Stimulated activated naive CD8-positive, alpha-beta T cell treated with anti-CD3 and anti-CD28 coated beads, Interleukin-15, amount 100 ng/mL, for 72 hours (primary cell): ENCODE data around the gene ANXA8.

Experiments
- ATAC-seq: fragments of 150-1000 bp; cut with Tn5 transposase; 2 replicates; pipeline ENCODE4 v1.10.0; 2021; ENCODE audit warnings: mild to moderate bottlenecking, moderate library complexity
- DNase-seq, 2 donors: peaks; one replicate each; pipeline ENCODE4 v3.0.0; 2021 to 2022
- H3K27ac Mint-ChIP-seq, 2 donors: one replicate each; pipeline ENCODE4 v1.8.0; 2022; ENCODE audit warnings: mild to moderate bottlenecking in 2 of 2, mixed read lengths in 2 of 2, moderate library complexity in 2 of 2
- H3K27me3 Mint-ChIP-seq: one replicate; pipeline ENCODE4 v1.8.0; 2022; ENCODE audit warnings: mixed read lengths
- H3K4me1 Mint-ChIP-seq: one replicate; pipeline ENCODE4 v1.8.0; 2022; ENCODE audit warnings: mild to moderate bottlenecking, mixed read lengths
- H3K4me3 Mint-ChIP-seq, 2 donors: one replicate each; pipeline ENCODE4 v1.8.0; 2022; ENCODE audit warnings: mild to moderate bottlenecking in 2 of 2, mixed read lengths in 2 of 2, moderate library complexity in 1 of 2
- H3K9me3 Mint-ChIP-seq, 2 donors: one replicate each; pipeline ENCODE4 v1.8.0; 2022; ENCODE audit warnings: mixed read lengths in 2 of 2

The ANXA8 gene

DNA sequence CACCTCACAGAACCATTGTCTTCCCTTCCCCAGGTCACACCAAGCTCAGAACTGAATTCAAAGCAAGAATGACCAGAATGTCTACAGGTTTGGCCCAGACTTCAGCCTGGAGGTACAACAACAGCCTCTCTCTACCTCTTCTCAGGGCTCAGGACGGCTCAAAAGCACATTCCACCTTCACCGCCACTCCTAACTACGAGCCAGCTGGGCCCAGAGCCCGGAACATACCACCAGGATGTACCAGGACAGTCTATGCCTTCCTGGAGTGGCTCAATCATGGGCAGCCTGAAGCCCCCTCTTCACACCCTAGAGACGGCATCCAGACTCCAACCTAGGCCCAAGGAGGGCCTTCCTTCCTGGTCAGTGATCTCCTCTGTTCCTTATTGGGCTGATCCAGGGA is 41.6 kb downstream of the ANXA8 start:
- H3K27ac Mint-ChIP-seq = no peak overlapping the region
- ATAC-seq (no peak), DNase-seq (no peak)
- H3K27me3 Mint-ChIP-seq = peaks cover 28% of the 10 kb centered on the region
- peaks cover 15 to 19% of the 10 kb centered on the region in 2 donors for H3K9me3 Mint-ChIP-seq
- H3K4me1 Mint-ChIP-seq = peaks cover under 1% of the 10 kb centered on the region
- no peak overlapping the region for H3K4me3 Mint-ChIP-seq

DNA sequence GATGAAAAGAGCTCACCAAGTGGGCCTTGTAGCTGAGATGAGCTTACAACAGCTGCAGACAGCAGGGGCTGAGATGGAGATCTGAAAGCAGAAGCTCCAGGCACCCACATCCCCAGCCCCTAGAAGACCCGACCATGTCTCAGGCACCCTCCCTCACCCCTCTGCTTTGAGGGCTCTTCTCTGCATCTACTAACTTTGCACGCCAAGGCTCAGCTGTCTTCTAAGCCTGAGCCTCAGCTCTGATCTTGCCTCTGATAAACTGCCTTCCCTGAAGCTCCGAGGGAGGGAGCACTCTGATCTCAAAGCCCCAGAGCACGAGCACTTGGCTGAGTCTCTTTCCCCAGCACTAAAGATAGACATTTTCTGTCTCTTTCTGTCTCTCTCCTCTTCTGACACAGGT is 42.0 kb downstream of the ANXA8 start:
- Mint-ChIP-seq H3K4me3 (no peak overlapping the region), H3K27ac (no peak overlapping the region), H3K4me1 (no peaks in the 10 kb centered on the region), H3K27me3 (peaks cover 28% of the 10 kb centered on the region), H3K9me3 (peaks cover 15 to 18% of the 10 kb centered on the region in 2 donors)
- DNase-seq (no peak), ATAC-seq (no peak)

DNA sequence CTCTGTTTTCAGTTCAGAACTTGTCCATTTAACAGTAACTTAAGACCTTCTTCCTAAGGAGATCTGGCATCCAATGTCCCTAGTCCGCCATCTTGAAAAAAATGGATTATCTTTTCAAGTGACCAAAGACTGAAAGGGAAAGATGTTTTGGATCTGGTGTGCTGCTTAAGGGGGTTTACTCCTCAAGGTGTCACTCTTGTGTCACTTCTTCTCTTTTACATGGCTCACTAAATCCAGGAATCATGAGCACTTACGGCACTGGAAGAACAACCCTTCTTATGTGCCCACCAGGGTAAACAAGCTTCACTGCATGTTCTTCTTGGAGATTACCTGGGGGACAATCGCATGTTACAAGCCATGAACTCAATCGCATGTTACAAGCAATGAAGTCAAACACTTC is 43.7 kb downstream of the ANXA8 start:
- Mint-ChIP-seq H3K27ac (no peak overlapping the region), H3K9me3 (peaks cover 7 to 10% of the 10 kb centered on the region in 2 donors), H3K4me3 (no peak overlapping the region), H3K4me1 (no peaks in the 10 kb centered on the region), H3K27me3 (peaks cover 32% of the 10 kb centered on the region)
- no peak for DNase-seq
- ATAC-seq = no peak

DNA sequence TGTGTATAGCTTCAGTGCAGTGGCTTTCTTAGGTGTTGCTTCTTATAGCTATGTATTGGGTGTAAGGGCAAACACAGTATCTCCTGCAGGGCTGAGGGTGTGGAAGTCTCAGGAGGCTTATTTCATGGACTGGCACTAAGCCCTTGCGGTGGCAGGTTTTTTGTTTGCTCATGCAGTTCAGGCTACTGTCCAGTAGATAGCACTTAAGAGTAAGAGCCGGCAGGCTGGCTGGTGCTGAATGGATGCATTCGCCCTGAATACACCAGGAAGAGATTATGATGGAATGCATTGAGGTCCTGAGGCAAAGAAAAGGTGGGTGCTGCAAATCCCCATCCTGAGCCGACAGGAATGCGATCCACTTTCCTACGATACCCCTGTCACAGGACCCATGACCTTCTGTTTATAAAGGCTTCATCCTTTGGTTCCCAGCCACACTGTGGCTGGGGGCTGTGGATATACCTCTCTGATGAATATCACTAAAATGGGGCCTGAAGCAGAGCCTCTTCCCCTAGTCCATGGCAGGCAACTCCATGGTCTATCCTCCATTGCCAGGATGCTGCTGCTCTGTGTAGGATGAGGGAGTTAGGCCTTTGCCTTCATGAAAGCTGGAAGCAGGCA is 44.9 kb downstream of the ANXA8 start:
- Mint-ChIP-seq H3K4me1 (no peaks in the 10 kb centered on the region), H3K27ac (no peak overlapping the region), H3K9me3 (peaks cover 4 to 15% of the 10 kb centered on the region in 2 donors), H3K4me3 (no peak overlapping the region), H3K27me3 (peaks cover 39% of the 10 kb centered on the region)
- ATAC-seq (no peak), DNase-seq (no peak)

DNA sequence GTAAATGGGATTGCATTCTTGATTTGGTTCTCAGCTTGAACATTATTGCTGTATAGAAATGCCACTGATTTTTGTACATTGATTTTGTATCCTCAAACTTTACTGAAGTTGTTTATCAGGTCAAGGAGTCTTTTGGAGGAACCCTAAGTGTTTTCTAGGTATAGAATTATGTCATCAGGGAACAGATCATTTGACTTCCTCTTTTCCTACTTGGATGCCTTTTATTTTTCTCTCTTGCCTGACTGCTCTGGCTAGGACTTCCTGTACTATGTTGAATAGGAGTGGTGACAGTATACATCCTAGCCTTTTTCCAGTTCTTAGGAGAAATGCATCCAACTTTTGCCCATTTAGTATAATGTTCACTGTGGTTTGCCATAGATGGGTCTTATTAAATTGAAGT is 48.8 kb downstream of the ANXA8 start:
- no peak overlapping the region for H3K4me3 Mint-ChIP-seq
- H3K27me3 Mint-ChIP-seq = peaks cover 40% of the 10 kb centered on the region
- no peak overlapping the region for H3K27ac Mint-ChIP-seq
- no peaks in the 10 kb centered on the region for H3K4me1 Mint-ChIP-seq
- DNase-seq (no peak), ATAC-seq (no peak)
- peaks cover 0 to 8% of the 10 kb centered on the region in 2 donors for H3K9me3 Mint-ChIP-seq

DNA sequence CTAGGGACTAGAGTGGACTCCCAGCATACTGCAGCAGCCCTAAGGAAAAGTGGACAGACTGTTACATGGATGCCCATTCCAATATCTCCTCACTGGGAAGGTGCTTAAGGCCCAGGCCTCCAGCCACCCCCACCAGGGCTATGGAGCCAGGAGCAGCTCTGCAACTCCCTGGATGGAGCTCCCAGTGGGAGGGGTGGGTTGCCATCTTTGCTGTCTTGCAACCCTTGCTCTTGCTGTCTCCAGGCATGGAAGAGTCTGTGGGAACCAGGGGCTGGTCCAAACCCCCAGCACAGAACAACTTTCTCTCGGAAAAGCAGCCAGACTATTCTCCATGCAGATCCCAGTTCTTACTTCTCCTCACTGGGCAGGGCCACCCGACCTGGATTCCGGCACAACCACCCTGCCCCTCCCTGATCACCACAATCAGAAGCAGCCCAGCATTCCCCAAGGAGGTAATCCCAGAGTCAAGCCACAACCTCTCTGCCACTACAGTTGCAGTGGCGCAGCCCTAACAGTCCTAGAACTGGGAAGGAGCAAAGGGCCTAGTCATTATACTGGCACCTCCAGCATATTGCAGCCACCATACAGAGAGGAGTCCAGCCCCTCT is 58.0 kb downstream of the ANXA8 start:
- Mint-ChIP-seq H3K4me3 (no peak overlapping the region), H3K27me3 (peaks cover 21% of the 10 kb centered on the region), H3K4me1 (no peaks in the 10 kb centered on the region), H3K9me3 (no peaks in the 10 kb centered on the region), H3K27ac (no peak overlapping the region)
- ATAC-seq = no peak
- no peak for DNase-seq

DNA sequence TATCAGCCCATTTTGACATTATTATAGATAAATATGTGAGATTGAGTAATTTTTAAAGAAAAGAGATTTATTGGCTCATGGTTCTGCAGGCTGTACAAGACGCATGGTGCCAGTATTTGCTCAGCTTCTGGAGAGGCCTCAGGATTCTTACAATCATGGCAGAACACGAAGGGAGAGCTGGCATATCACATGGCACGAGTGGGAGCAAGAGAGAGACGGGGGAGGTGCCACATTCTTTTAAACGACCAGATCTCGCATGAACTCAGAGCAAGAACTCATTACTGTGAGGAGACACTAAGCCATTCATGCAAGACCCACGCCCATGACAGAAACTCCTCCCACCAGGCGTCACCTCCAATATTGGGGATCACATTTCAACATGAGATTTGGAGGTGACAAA is 59.7 kb downstream of the ANXA8 start:
- ATAC-seq = no peak

DNA sequence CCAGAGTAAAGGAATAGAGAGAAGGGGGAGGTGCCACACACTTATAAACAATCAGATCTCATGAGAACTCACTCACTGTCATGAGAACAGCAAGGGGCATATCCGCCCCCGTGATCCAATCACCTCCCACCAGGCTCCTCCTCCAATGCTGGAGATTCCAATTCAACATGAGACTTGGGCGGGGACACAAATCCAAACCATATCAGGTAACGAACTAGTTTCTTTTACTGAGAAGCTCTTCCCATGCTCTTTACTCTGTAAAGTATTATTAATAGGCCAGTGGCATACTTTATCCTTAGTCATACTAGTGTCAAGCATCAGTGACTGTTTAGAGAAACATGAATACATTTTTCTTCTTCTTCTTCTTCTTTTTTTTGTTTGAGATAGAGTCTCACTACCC is 60.4 kb downstream of the ANXA8 start:
- H3K4me1 Mint-ChIP-seq = no peaks in the 10 kb centered on the region
- ATAC-seq = no peak
- no peaks in the 10 kb centered on the region for H3K27me3 Mint-ChIP-seq
- DNase-seq = no peak
- H3K9me3 Mint-ChIP-seq = no peaks in the 10 kb centered on the region
- H3K4me3 Mint-ChIP-seq = no peak overlapping the region
- H3K27ac Mint-ChIP-seq = no peak overlapping the region

More for the DNA sequence above, 59.7 kb downstream of the ANXA8 start:
- H3K4me1 Mint-ChIP-seq = no peaks in the 10 kb centered on the region
- no peak overlapping the region for H3K4me3 Mint-ChIP-seq
- no peaks in the 10 kb centered on the region for H3K9me3 Mint-ChIP-seq
- no peak overlapping the region for H3K27ac Mint-ChIP-seq
- peaks cover 7% of the 10 kb centered on the region for H3K27me3 Mint-ChIP-seq
- DNase-seq = no peak

DNA sequence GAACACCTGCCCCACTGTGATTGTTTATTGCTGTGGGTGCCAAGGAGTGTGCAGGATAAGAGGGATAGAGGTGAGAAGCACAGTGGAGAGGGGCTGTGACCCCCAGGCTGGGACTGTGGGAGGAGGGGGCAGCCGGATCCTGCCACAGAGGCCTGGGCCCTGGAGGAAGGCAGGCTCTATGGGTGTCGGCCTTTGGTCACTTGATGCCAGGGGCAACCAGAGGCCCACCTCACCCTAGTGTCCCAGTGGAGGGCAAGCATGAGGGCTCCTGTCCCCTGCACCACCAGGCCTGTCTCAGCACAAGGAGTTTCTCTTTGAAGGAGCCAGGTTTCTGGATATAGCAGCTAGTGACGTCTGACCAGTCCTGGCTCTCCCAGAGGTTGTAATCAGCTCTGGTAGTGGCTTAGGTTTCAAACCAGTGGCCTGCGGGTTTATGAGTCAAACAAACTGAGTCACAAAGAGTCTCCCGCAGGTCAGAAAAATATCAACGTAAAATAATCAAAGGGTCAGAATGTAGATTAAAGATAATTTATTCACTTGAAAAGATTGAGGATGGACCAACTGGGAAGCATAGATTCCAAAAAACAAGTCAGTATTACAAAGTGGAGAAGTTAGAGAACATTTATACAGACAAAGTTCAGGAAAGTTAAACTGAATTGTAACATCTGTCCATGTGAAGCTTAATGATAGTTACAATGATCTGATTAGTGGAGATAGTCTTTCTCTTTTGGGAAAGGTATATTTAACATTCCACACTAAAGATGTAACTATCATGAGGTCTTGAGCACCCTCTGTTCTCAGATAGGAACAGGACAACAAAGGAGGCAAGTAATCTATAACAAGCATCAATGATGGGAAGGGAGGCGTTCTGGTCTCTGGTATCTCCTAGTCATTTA is 62.6 kb downstream of the ANXA8 start:
- H3K27me3 Mint-ChIP-seq = no peaks in the 10 kb centered on the region
- ATAC-seq (no peak), DNase-seq (no peak)
- H3K27ac Mint-ChIP-seq = no peak overlapping the region
- H3K4me3 Mint-ChIP-seq = no peak overlapping the region
- H3K9me3 Mint-ChIP-seq = no peaks in the 10 kb centered on the region
- H3K4me1 Mint-ChIP-seq = no peaks in the 10 kb centered on the region

DNA sequence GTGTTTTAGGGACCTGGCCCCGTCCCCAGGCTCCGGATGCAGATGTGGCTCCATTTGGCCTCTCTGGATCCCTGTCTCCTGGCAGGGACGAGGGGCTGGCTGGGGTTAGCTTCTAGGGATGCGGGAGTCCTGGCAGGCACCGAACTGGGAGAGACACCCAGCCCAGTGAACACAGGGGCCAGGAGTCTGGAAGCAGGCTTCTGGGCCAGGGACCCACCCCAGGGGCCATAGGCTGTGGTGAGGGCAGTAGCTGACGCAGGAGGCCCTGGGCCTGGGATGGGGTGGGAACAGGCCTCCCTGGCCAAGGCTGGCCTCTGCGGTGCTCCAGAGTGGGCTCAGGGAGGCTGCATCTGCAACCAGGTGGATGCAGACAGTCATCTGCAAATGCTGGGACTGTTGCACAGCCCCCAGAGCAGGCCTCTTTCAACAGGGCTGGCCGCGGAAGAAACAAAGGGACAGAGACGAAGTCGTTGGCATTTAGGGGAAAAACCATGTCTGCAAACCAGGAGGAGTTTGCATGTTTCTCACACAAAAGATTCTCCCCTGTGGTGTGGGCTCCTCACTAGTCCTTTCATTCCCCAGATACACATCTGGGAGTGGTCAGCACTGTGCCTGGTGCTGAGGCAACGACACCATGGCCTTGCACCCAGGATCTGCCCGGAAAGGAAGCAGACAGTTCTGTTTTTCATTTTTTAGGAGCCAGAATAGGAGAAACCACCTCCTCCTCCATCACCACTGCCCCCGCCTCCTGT is 63.4 kb downstream of the ANXA8 start:
- H3K27ac Mint-ChIP-seq = no peak overlapping the region
- DNase-seq (no peak), ATAC-seq (no peak)
- no peaks in the 10 kb centered on the region for H3K9me3 Mint-ChIP-seq
- H3K4me1 Mint-ChIP-seq = no peaks in the 10 kb centered on the region
- no peak overlapping the region for H3K4me3 Mint-ChIP-seq
- H3K27me3 Mint-ChIP-seq = no peaks in the 10 kb centered on the region

DNA sequence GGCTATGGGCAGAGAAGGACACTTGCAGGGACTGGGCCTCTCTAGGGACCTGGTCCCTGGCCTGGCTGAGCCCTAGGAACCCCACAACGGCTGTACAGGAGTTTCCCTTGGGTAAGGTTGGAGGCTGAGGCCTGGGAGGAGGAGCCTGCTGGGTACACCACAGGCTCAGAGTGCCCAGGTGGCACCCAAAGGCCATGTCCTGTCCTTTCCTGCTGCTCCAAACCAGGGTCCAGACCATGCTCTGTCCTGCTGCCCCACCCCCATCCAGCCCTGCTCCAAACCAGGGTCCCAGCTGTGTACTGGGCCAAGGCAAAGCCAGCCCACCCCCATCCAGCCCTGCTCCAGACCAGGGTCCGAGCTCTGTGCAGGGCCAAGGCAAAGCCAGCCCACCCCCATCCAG is 64.5 kb downstream of the ANXA8 start:
- H3K27me3 Mint-ChIP-seq = no peaks in the 10 kb centered on the region
- DNase-seq (no peak), ATAC-seq (no peak)
- H3K9me3 Mint-ChIP-seq = no peaks in the 10 kb centered on the region
- no peak overlapping the region for H3K4me3 Mint-ChIP-seq
- no peak overlapping the region for H3K27ac Mint-ChIP-seq
- H3K4me1 Mint-ChIP-seq = no peaks in the 10 kb centered on the region

DNA sequence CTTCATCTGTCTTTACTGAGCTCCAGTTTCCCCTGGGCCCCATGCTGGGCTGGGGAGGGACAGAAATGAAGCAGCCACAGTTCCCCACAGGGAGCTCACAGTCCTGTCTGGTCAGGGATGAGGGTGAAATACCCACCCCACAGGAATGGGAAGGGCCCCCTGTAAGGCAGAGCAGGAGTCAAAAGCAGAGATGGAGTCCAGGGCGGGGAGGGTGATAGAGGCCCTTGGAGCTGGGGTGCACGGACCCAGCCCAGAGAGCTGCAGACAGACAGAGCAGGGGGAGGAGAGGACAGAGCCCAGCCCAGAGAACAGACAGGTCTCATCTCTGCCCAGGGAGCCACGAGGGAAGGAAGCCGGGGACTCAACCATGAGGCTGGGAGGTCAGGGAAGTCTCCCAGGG is 64.9 kb downstream of the ANXA8 start:
- DNase-seq = no peak
- Mint-ChIP-seq H3K27ac (no peak overlapping the region), H3K27me3 (no peaks in the 10 kb centered on the region), H3K4me1 (no peaks in the 10 kb centered on the region), H3K9me3 (no peaks in the 10 kb centered on the region), H3K4me3 (no peak overlapping the region)
- ATAC-seq = no peak

DNA sequence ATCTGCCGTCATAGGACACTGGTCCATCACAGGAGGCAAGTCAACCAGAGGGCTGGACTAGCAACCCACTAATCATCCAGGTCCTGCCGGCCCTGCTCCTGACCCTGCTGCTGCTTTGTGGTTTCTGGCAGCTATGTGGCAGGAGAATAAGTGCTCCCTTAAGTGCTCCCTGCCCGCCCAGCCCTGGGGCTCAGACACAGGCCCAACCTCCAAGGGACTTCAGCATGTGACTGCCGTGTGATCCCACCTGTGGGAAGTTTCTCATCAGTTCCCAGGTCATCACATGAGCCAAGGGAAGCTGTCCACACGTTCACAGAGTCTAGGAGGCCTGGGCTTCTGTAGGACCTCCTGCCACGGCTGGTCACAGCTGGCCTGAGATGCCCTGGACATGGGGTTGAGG is 65.6 kb downstream of the ANXA8 start:
- no peak for DNase-seq
- no peak overlapping the region for H3K4me3 Mint-ChIP-seq
- H3K4me1 Mint-ChIP-seq = no peaks in the 10 kb centered on the region
- no peak overlapping the region for H3K27ac Mint-ChIP-seq
- H3K27me3 Mint-ChIP-seq = no peaks in the 10 kb centered on the region
- no peaks in the 10 kb centered on the region for H3K9me3 Mint-ChIP-seq
- no peak for ATAC-seq
